Renal pelvis (tissue), 4 donors: ENCODE data around the gene ASRGL1. TPM values are rescaled to one million over a fixed set of nuclear protein-coding genes. Genes with fewer than 3 reads are reported as not detected.
"Not testable (repeated sequence)": the region's sequence is repeated elsewhere in the genome, so short reads cannot be mapped to it uniquely, and the experiment has no call there.

Source experiments
- DNase-seq: peaks from one replicate; pipeline ENCODE4 v3.0.0-alpha.2; 2013
- polyA plus RNA-seq, 3 donors: library from polyadenylated mRNA; unstranded; fragments of 120-200 nt; gene quantifications; one replicate each; pipeline ENCODE4 v1.2.1, GENCODE V29; 2013; ENCODE audit not compliant: insufficient read length in 3 of 3

Gene ASRGL1
- polyA plus RNA-seq, 3 donors, result 62.0 to 75.2 (median 74.6) TPM

DNA sequence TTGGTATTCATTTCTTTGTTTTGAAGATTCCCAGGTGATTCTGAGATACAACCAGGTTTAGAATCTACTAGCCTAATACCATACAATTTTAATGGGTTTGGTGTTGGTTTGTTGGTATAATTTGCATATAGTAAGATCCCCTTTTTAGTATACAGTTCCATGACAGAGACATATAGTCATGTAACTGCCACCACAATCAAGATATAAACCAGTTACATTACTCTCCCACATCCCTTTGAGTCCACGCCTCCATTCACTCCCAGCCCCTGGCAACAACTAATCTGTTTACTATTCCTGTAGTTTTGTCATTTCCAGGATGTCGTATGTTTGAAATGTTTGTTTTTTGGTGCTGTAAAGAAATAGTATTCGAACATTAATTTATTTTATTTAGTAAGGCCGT lies 4.3 kb downstream of the ASRGL1 start:
- DNase-seq, result no peak

DNA sequence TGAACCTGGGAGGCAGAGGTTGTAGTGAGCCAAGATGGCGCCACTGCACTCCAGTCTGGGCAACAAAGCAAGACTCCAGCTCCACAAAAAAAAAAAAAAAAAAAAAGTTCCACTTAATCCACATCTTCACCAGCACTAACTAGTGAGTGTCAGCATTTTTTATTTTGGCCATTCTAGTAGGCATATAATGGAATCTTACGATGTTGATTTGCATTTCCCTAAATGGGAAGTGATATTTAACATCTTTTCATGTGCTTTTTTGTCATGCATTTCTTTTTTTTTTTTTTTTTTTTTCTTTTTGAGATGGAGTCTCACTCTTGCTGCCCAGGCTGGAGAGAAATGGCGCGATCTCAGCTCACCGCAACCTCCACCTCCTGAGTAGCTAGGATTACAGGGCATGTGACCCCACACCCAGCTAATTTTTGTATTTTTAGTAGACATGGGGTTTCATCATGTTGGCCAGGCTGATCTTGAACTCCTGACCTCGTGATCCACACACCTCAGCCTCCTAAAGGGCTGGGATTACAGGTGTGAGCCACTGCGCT lies 6.5 kb downstream of the ASRGL1 start:
- not testable (repeated sequence) for DNase-seq

DNA sequence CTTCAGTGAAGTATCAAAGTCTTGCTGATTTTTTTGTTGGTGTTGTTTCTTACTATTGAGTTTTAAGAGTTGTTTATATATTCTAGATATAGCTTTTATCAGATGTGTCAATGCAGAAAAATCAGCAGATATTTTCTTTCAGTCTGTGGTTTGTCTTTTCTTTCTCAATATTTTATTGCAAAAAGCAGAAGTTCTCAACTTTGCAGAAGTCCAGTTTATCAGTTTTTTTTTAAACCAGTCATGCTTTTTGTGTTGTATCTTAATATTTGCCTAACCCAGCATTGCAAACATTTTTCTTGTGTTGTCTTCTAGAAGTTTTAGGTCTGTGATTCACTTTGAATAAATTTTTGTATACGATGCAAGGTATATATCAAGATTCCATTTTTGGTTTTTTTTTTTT lies 7.0 kb downstream of the ASRGL1 start:
- DNase-seq, result no peak

DNA sequence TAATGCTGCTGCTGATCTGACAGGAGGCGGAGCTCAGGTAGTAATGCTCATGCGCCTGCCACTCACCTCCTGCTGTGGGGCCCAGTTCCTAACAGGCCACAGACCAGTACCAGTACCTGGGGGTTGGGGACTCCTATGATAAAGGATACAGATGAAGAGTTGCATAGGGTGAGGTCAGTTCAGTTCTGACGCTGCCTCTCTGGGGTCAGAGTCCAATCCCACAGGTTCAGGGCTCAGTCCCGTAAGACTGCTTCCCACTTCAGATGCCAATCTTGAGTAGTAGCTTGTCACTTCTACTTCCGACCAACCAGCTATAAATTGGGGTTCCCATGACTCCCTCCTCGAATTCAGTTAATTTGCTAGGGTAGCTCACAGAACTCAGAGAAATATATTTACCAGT lies 8.6 kb downstream of the ASRGL1 start:
- DNase-seq, result no peak

DNA sequence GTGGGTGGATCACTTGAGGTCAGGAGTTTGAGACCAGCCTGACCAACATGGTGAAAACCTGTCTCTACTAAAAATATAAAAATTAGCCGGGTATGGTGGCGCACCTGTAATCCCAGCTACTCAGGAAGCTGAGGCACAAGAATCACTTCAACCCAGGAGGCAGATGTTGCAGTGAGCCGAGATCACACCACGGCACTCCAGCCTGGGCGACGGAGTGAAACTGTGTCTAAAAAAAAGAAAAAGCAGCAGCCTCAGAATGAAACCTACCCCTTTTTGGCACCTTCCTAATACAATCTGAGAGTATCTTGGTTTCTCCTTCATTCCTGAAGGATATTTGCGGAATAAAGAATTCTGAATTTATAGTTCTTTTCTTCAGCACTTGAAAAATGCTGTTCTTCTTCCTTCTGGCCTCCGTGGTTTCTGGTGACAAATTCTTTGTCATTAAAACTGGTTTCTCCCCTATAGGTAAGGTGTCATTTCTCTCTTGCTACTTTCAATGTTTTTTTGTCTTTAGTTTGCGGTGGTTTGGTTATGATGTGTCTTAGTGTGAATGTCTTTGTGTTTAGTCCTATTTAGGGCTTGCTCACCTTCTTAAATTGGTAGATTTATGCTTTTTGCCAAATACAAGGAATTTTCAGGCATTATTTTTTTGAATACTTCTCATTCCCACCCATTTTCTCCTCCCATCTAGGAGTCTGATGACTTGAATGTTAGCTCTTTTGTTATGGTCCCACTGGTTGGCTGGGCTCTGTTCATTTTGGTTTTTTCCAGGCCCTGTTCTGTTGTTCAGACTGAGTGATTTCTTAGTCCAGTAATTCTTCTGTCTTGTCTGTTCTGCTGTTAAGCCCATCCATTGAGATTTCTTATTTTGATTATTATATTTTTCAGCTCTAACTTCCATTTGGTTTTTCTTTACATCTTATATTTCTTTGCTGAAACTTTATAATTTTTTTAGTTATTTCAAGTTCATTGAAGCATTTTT lies 15.4 kb downstream of the ASRGL1 start:
- DNase-seq, result no peak

DNA sequence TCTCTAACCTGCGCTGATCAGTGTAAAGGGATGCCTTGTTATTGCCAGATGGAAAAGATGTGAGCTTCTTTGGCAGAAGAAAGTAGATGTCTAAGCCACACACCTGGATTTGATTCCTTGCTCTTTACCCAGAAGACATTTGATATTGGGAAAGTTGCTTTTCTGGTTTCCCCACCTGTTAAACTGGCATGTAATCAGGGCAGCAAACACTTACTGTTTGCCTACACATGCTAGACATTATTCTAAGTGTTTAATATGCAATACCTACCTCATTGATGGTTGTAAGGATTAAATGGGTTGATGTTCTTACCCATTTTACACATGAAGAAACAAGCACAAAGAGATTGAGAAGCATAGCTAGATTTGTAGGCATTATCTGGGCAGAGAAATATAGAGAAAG lies 16.6 kb downstream of the ASRGL1 start:
- no peak for DNase-seq

DNA sequence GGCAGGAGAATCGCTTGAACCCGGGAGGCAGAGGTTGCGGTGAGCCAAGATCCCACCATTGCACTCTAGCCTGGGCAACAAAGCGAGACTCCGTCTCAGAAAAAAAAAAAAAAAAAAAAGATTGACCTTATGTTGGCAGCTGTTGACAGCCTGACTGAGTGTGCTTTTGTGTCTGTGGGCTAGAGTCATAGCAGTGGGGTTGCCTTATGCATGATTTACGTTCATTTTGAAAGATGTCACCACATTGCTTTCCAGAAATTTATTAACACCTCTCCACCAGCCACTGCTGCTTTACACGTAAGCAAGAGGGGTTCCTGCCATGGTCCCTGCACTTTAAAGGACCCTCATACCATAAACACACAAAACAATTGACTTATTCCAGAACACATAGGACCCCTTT lies 21.0 kb downstream of the ASRGL1 start:
- DNase-seq, result no peak

DNA sequence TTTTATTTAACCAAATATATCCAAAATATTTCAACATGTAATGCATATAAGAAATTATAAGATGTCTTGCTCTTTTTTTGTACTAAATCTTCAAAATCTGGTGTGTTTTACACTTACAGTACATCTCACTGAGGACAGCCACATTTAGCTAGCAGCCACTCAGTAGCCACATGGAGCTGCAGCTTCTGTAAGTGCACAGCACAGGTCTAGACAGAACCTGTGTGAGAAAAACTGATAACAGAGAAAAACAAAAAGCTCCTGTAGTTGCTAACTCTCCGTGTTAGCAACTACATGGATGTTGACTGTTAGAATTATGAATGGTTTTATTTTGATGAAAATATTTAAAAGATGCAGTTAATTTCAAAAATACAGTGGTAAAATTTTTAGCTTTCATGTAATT lies 22.2 kb downstream of the ASRGL1 start:
- DNase-seq, result no peak

DNA sequence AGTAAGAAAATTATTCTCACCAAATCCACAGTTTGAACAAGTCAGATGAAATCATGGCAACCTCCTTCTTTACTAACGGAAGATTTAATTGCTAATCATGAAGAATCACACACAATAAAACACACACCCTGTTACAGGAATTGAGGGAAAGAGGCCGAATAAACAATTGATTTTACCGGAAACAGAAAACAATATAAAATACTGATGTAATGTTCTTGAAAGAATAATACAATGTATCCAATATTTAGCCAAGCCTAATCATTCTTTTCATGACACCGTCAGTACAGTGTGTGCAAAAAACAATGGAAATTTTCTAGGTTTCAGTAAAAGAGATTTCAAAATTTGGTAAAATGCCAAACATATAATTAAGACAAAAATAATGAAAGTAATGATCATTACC lies 23.4 kb downstream of the ASRGL1 start:
- DNase-seq, result no peak

DNA sequence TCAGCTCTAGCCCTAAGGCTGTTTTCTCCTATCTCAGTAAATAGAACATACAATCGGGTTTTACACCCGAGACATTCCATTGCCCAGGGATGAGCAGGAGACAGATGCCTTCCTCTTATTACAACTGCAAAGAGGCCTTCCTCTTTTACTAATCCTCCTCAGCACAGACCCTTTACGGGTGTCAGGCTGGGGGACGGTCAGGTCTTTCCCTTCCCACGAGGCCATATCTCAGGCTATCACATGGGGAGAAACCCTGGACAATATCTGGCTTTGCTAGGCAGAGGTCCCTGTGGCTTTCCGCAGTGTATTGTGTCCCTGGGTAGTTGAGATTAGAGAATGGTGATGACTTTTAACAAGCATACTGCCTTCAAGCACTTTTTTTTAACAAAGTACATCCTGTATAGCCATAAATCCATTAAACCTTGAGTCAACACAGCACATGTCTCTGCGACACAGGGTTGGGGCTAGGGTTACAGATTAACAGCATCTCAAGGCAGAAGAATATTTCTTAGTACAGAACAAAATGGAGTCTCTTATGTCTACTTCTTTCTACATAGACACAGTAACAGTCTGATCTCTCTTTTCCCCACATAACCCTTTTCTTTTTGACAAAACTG lies 31.7 kb downstream of the ASRGL1 start:
- DNase-seq, result not testable (repeated sequence)

DNA sequence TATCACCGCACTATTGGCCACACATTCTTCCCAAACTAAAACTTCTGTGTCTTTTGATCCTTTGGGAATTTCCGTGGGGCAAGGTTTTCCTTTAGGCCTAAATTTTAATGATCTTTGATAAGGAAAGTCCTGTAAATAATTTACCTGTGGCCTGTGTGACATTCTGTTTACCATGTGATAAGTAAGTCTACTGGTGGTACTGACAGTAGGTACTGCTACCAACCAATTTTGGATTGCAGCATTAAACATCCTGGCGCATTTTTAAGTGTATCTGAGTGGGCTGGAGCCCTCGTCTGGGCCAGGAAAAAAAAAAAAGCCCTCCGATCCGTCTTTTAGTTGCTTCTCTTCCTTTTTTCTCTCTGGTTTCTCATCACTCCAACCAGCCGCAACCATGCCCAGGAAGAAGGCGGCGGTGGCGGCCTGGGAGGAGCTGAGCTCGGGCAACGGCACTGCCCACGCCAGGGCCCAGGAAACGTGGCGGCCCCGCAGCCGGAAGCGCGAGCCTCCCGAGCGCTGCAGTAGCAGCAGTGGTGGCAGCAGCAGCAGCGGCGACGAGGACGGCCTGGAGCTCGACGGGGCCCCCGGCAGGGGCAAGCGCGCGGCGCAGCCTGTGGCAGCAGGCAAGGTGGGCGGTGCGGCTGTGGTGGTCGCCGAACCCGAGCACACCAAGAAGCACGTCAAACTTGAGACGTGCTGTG lies 33.6 kb downstream of the ASRGL1 start:
- no peak for DNase-seq

DNA sequence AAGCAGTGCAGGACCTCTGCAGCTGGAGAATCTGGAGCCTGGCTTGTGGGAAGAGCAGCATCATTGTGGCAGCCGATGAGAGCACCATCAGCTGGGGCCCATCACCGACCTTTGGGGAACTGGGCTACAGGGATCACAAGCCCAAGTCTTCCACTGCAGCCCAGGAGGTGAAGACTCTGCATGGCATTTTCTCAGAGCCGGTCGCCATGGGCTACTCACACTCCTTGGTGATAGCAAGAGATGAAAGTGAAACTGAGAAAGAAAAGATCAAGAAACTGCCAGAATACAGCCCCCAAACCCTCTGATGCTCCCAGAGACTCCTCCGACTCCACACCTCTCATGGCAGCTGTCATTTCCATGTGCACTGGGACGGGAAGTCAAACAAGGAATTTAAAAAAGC lies 35.6 kb downstream of the ASRGL1 start:
- DNase-seq, result no peak

DNA sequence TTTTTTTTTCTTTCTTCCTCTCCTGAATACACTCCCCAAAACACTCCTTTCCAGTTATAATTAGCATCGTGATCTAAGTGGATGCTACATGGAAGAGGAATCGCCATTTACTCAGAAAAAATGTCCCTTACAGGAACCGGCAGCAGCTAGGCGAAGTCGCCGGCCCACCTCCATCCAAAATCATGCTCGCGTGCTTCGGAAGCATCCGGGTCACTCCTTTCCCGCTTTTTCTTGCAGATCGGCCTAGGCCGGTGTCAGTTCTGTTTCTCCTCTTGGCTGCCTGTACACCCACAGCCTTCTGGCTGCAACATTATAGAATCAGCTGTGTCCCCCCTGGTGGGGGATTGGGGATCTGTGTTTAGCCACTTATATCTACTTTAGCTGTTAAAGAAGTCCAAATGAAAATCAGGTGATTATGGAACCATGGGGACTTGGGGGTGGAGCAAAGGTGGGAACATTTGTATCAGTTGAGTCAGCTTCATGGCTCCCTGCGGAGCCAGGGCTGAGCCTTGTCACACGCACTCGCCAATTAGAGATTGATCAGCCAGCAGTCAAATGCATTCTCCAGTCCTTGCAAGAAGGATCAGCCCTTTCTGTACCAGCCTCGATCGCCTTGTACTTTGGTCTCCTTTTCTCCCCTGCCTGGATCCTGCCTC lies 36.3 kb downstream of the ASRGL1 start:
- no peak for DNase-seq

DNA sequence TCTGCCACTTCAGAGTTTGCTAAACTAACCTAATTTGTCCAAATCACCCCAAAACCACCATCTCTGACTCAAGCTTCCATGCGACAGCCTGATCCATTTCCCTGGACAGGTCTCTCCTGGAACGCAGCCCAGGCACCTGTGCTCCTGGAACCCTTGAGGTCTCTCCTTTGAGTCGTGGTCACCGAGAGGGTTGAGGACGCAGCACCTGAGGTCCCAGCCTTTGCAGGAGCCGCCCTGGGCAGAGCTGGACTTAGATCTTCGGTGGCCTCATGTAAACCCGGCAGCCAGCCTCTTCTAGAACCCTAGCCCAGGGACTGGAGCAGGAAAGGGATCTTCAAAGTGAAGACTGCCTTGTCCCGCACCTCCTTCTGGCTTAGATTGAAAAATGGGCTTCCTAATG lies 37.6 kb downstream of the ASRGL1 start:
- DNase-seq, result no peak

DNA sequence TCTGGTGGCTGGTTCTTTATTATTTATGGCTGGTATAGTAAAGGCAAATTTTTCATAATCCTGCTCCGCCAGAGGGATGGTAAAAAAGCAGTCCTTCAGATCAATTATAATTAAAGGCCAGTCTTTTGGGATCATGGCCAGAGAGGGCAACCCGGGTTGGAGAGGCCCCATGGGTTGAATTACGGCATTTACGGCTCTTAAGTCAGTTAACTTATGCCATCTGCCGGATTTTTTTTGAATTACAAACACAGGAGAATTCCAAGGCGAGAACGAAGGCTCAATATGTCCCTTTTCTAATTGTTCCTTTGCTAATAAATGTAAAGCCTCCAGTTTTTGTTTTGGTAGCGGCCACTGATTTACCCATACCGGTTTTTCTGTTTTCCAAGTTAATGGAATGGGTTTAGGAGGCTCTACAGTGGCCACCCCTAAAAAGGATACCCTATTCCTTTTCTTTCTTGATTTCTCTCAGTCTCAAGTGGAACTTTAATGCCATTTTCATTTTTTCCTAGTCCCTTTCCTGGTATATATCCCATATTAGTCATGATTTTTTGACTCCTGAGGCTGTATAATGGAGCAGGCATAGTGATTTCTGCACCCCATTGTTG lies 41.3 kb downstream of the ASRGL1 start:
- not testable (repeated sequence) for DNase-seq

DNA sequence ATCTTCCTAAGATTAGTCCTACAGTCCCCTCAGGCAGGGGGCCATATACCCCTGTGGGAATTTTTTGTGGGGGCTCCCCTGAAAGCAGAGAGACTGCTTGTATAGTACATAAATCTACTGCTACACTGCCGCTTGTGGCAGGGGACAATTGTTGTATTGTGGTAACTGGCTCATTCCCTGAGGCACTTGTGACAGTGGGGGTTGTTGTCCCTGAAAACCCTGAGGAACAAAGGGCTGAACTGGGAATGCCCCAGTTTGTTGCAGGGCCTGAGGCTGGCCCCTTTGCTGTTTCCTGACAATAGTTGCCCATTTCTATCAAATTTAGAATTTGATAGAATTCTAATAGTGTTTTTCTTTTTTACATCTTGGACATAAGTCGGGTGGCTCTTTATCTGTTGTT lies 42.3 kb downstream of the ASRGL1 start:
- not testable (repeated sequence) for DNase-seq

DNA sequence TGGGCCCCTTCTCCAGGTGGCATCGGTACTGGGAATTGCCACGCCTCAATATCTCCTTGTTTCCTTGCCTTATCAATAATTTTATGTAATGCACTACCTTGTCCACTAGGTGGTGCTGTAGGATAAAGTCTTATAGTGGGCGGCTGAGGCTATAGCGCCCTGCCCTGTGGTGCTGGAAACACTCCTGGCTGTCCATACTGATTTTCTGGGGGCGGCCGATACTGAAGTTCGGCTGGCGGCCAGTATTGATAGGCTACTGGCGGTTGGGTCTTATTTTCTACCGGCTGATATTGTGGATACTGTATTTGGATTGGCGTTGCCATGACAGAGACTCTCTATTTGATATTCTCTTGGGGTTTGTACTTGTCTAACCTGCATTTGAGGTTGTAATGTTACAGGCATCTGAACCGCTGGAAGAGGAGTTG lies 43.6 kb downstream of the ASRGL1 start:
- peak; percentile 62 for DNase-seq

DNA sequence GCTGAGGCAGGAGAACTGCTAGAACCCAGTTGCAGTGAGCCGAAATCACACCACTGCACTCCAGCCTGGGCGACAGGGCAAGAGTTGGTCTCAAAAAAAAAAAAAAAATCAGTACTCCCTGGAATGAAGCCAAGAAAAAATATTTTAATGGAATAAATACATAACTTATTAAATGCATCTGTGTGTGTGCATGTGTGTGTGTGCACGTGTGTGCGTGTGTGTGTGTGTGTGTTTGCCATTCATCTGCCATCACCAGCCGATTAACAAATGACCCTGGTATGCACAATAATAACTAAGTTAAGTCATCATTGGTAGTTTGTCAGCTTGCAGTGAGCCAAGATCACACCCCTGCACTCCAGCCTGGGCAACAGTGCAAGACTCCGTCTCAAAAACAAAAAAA lies 46.6 kb downstream of the ASRGL1 start:
- DNase-seq, result no peak

DNA sequence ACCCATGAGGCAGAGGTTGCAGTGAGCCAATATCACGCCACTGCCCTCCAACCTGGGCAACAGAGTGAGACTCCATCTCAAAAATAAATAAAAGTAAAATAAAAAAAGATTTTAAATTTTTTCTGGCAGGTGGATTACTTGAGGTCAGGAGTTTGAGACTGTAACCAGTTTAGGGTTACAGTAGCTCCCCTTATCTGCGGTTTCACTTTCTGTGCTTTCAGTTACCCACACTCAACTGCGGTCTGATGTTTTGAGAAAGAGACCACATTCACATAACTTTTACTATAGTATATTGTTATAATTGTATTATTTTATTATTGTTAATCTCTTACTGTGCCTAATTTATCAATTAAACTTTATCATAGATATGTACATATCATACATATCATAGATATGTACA lies 48.8 kb downstream of the ASRGL1 start:
- not testable (repeated sequence) for DNase-seq

DNA sequence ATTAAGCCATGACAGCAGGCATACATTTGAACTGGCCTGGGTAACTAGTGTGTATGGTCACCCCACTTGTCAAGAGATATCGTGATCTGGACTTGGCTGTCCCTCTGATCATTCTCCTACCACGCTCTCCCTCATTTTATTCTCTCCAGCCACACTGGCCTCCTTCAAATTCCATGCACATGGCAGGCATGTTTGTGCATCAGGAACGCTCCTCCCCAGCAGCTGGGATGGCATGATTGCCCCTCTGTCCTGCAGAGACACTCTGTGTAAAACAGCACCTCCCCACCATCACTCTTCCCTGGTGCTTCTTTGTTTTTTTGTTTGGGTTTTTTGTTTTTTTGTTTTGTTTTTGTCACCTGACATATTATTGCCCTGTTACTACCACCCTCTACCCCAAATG lies 50.1 kb downstream of the ASRGL1 start:
- DNase-seq, result no peak

DNA sequence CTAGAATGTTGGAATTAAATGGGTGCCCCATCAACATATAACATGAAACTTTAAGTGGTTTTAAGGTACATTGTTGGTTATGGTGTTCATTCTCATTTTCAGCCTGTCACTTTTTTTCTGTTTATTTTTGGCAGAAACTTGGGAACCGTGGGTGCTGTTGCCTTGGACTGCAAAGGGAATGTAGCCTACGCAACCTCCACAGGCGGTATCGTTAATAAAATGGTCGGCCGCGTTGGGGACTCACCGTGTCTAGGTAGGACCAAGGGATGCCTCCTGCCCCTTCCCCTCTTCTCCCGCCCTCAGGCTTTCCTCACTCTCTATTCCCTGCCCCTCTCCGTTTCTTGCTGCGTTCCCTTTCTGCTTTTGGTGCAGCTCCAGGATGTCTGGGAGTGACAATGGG lies 51.8 kb downstream of the ASRGL1 start:
- DNase-seq, result no peak
